Glutamatergic neuron (in vitro differentiated cells): Measurements from ENCODE around the gene CCDC136. TPM values are rescaled to one million over a fixed set of nuclear protein-coding genes. Genes with fewer than 3 reads are reported as not detected.

Experiments
- DNase-seq: peaks from one replicate; pipeline ENCODE4 v3.0.0; 2022
- H3K27ac Mint-ChIP-seq: one replicate; pipeline ENCODE4 v1.8.0; 2020; ENCODE audit warnings: mild to moderate bottlenecking, mixed read lengths, inconsistent platforms; ENCODE audit not compliant: unreplicated experiment
- H3K27me3 Mint-ChIP-seq: one replicate; pipeline ENCODE4 v1.8.0; 2020; ENCODE audit warnings: mild to moderate bottlenecking, moderate library complexity, mixed read lengths, inconsistent platforms; ENCODE audit not compliant: unreplicated experiment
- H3K36me3 Mint-ChIP-seq: one replicate; pipeline ENCODE4 v1.8.0; 2020; ENCODE audit warnings: mild to moderate bottlenecking, mixed read lengths, inconsistent platforms; ENCODE audit not compliant: unreplicated experiment
- H3K4me1 Mint-ChIP-seq: one replicate; pipeline ENCODE4 v1.8.0; 2020; ENCODE audit warnings: mild to moderate bottlenecking, low read depth, mixed read lengths, inconsistent platforms; ENCODE audit not compliant: unreplicated experiment
- H3K4me3 Mint-ChIP-seq: one replicate; pipeline ENCODE4 v1.8.0; 2020; ENCODE audit warnings: mild to moderate bottlenecking, mixed read lengths, inconsistent platforms; ENCODE audit not compliant: unreplicated experiment
- H3K9me3 Mint-ChIP-seq: one replicate; pipeline ENCODE4 v1.8.0; 2020; ENCODE audit warnings: mild to moderate bottlenecking, moderate library complexity, mixed read lengths, inconsistent platforms; ENCODE audit not compliant: unreplicated experiment
- total RNA-seq: library from RNA; stranded (reverse); fragmentation: NEBNext Ultra II Directional; extraction: Animal tissue kit (Norgen Biotek cat#: 25700); gene quantifications from one replicate; pipeline ENCODE4 v1.2.1, GENCODE V29; 2021; ENCODE audit not compliant: unreplicated experiment
- TF ChIP-seq, protein P1 (sequence below): fragments of 200-600 bp; sonication (generic); IDR thresholded peaks from one replicate; pipeline ENCODE4 v1.5.0; 2021; ENCODE audit not compliant: partially characterized antibody, unreplicated experiment

CCDC136 gene
- total RNA-seq, 1 donor from 2014 or later = 202 TPM

DNA sequence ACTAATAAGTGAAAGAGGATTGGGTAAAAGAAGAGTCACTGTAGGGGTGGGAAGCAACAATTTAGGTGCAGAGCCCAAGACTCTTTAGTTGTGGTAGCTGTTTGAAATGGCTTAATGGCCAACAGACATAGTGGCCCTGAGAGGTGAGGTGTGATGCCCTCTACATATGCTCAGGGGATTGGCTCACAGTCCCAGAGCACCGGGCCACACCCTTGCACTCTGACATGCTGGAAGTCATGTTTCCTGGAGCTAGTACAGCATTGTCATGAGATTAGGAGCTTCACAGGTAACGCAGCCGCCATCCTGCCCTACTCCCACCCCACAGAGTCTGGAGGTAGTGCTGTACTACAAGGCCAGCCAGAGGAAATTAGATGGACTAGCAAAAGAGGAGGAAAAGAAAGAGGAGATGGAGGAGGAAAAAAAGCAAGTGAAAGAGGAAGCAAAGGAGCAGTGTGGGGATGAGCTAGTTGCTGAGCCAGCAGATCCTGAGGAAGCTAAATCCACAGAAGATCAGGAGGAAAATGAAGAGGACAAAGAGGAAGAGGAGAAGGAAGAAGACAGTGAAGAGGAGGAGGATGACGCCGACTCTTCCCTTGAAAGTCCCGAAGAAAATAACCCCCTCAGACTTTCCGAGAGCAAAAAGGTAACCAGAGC is 23.6 kb downstream of the CCDC136 start:
- Mint-ChIP-seq H3K4me3 (no peak overlapping the region), H3K36me3 (peaks cover 17% of the 10 kb centered on the region), H3K4me1 (peaks cover 19% of the 10 kb centered on the region), H3K27me3 (peaks cover 4% of the 10 kb centered on the region), H3K9me3 (peaks cover 11% of the 10 kb centered on the region), H3K27ac (peak overlapping the region; percentile 6)
- no peak for DNase-seq
- TF ChIP-seq, protein P1, sequence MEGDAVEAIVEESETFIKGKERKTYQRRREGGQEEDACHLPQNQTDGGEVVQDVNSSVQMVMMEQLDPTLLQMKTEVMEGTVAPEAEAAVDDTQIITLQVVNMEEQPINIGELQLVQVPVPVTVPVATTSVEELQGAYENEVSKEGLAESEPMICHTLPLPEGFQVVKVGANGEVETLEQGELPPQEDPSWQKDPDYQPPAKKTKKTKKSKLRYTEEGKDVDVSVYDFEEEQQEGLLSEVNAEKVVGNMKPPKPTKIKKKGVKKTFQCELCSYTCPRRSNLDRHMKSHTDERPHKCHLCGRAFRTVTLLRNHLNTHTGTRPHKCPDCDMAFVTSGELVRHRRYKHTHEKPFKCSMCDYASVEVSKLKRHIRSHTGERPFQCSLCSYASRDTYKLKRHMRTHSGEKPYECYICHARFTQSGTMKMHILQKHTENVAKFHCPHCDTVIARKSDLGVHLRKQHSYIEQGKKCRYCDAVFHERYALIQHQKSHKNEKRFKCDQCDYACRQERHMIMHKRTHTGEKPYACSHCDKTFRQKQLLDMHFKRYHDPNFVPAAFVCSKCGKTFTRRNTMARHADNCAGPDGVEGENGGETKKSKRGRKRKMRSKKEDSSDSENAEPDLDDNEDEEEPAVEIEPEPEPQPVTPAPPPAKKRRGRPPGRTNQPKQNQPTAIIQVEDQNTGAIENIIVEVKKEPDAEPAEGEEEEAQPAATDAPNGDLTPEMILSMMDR = no peak

- Mint-ChIP-seq H3K4me3 (no peak overlapping the region), H3K4me1 (peaks cover 19% of the 10 kb centered on the region), H3K36me3 (peaks cover 17% of the 10 kb centered on the region), H3K9me3 (peaks cover 11% of the 10 kb centered on the region), H3K27me3 (peaks cover 7% of the 10 kb centered on the region), H3K27ac (no peak overlapping the region)
- TF ChIP-seq, protein P1 = no peak
- no peak for DNase-seq
Measured at GRCh38 chr7:128818694-128819093, 26.9 kb downstream of the CCDC136 start.

DNA sequence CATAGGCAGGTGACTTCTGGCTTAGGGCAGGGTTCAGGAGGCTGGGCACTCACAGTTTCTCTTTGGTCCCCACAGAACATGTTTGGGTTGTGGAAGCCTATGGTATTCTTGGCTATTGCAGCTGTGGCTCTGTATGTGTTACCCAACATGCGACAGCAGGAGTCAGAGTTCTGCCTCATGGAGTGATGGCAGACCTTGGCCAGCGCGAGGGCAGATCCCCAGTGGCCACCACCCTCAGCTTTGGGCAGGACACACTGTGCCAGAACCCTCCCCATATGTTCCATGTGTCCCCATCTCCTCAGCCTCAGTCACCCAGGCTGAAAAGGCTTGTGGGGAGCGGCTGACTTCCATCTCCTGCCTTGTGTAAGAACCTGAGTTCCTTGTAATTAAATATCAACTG is 30.0 kb downstream of the CCDC136 start:
- Mint-ChIP-seq H3K27me3 (peaks cover 10% of the 10 kb centered on the region), H3K27ac (no peak overlapping the region), H3K36me3 (peaks cover 7% of the 10 kb centered on the region), H3K4me3 (no peak overlapping the region), H3K9me3 (peaks cover 5% of the 10 kb centered on the region), H3K4me1 (peaks cover 6% of the 10 kb centered on the region)
- TF ChIP-seq, protein P1 = no peak
- DNase-seq = no peak

- Mint-ChIP-seq H3K9me3 (peaks cover 8% of the 10 kb centered on the region), H3K36me3 (no peaks in the 10 kb centered on the region), H3K27me3 (peaks cover 11% of the 10 kb centered on the region), H3K4me1 (peaks cover 15% of the 10 kb centered on the region), H3K4me3 (no peak overlapping the region), H3K27ac (peak overlapping the region; percentile 50)
- TF ChIP-seq, protein P1 = no peak
- DNase-seq = no peak
Measured at GRCh38 chr7:128826512-128826911, 34.7 kb downstream of the CCDC136 start.

DNA sequence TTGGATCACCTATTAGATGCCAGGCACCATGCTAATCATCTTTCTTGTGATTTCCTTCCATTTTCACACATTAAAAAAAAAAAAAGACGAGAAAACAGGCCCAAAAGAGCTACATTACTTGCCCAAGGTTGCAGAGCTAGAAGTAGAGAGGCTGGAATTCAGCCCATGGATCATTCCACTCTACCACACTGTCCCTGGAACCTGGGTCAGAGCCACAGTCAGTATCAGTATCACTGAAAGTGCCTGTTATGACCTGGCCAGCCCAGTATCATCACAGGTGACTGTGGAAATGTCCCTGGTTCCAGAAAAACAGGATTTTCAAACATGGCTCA is 35.1 kb downstream of the CCDC136 start:
- Mint-ChIP-seq H3K9me3 (peaks cover 10% of the 10 kb centered on the region), H3K27me3 (peaks cover 13% of the 10 kb centered on the region), H3K27ac (peak overlapping the region; percentile 50), H3K36me3 (no peaks in the 10 kb centered on the region), H3K4me3 (peak overlapping the region; percentile 9), H3K4me1 (peaks cover 15% of the 10 kb centered on the region)
- no peak for DNase-seq
- TF ChIP-seq, protein P1 = no peak
